Measurements from ENCODE around the gene MBD2.

The MBD2 gene

GRCh38 chr18:54191352-54191751 is 33.1 kb downstream of the MBD2 start:
- no peak overlapping the region for H3K27ac ChIP-seq (ENCODE audit: insufficient read depth in 1 of 2, low read depth in 1 of 2, low read length in 2 of 2, poor library complexity in 1 of 2, severe bottlenecking in 2 of 2)
- H3K4me3 ChIP-seq (ENCODE audit: control insufficient read depth in 1 of 7, extremely low read depth in 1 of 7, insufficient read depth in 4 of 7, low read depth in 2 of 7, low read length in 6 of 7), result no peak overlapping the region
- DNase-seq, result no peak
- no peaks in the 10 kb centered on the region for H3K27me3 ChIP-seq (replicated peaks in 2 of 5; ENCODE audit: control insufficient read depth in 4 of 5, insufficient read depth in 5 of 5, low read length in 4 of 5)
- ChIA-PET CTCF (interaction anchor here (0.7 kb wide), 1 partner anchor 10 kb away, joined by 3 read pairs; no protein-coding TSS in a partner anchor), POLR2A (no interaction called here)
- H3K9me3 ChIP-seq (ENCODE audit: control extremely low read depth in 1 of 5, control insufficient read depth in 4 of 5, insufficient read depth in 2 of 5, low read depth in 1 of 5, low read length in 4 of 5), result no peaks in the 10 kb centered on the region
- peaks cover 0 to 6% (median 2%) of the 10 kb centered on the region in 4 experiments for H3K4me1 ChIP-seq (ENCODE audit: control extremely low read depth in 1 of 4, control insufficient read depth in 4 of 4, insufficient read depth in 4 of 4, low read length in 3 of 4)
- H3K36me3 ChIP-seq (ENCODE audit: control insufficient read depth in 4 of 4, insufficient read depth in 4 of 4, low read length in 3 of 4), result peaks cover 0 to 15% (median 7%) of the 10 kb centered on the region in 4 experiments

GRCh38 chr18:54187372-54187771 is 37.1 kb downstream of the MBD2 start:
- POLR2A ChIA-PET, result no interaction called here

GRCh38 chr18:54184836-54185235 is 39.6 kb downstream of the MBD2 start:
- POLR2A ChIA-PET, result interaction anchor here (0.6 kb wide), 1 partner anchor 40 kb away, joined by 3 read pairs; no protein-coding TSS in a partner anchor
- Histone ChIP-seq H3K9me3 (ENCODE audit: control extremely low read depth in 1 of 5, control insufficient read depth in 4 of 5, insufficient read depth in 2 of 5, low read depth in 1 of 5, low read length in 4 of 5) (no peaks in the 10 kb centered on the region), H3K4me1 (ENCODE audit: control extremely low read depth in 1 of 4, control insufficient read depth in 4 of 4, insufficient read depth in 4 of 4, low read length in 3 of 4) (peaks cover 0 to 6% (median 2%) of the 10 kb centered on the region in 4 experiments), H3K27ac (ENCODE audit: insufficient read depth in 1 of 2, low read depth in 1 of 2, low read length in 2 of 2, poor library complexity in 1 of 2, severe bottlenecking in 2 of 2) (no peak overlapping the region), H3K27me3 (replicated peaks in 2 of 5; ENCODE audit: control insufficient read depth in 4 of 5, insufficient read depth in 5 of 5, low read length in 4 of 5) (no peaks in the 10 kb centered on the region), H3K36me3 (ENCODE audit: control insufficient read depth in 4 of 4, insufficient read depth in 4 of 4, low read length in 3 of 4) (peaks cover 5 to 22% (median 14%) of the 10 kb centered on the region in 4 experiments), H3K4me3 (ENCODE audit: control insufficient read depth in 1 of 7, extremely low read depth in 1 of 7, insufficient read depth in 4 of 7, low read depth in 2 of 7, low read length in 6 of 7) (no peak overlapping the region)
- DNase-seq, result no peak
- CTCF ChIA-PET, result no interaction called here

More at GRCh38 chr18:54187372-54187771, 37.1 kb downstream of the MBD2 start:
- H3K4me1 ChIP-seq (ENCODE audit: control extremely low read depth in 1 of 4, control insufficient read depth in 4 of 4, insufficient read depth in 4 of 4, low read length in 3 of 4), result peaks cover 0 to 6% (median 2%) of the 10 kb centered on the region in 4 experiments
- no peaks in the 10 kb centered on the region for H3K9me3 ChIP-seq (ENCODE audit: control extremely low read depth in 1 of 5, control insufficient read depth in 4 of 5, insufficient read depth in 2 of 5, low read depth in 1 of 5, low read length in 4 of 5)
- peaks cover 8 to 23% (median 12%) of the 10 kb centered on the region in 4 experiments for H3K36me3 ChIP-seq (ENCODE audit: control insufficient read depth in 4 of 4, insufficient read depth in 4 of 4, low read length in 3 of 4)
- CTCF ChIA-PET, result no interaction called here
- H3K27ac ChIP-seq (ENCODE audit: insufficient read depth in 1 of 2, low read depth in 1 of 2, low read length in 2 of 2, poor library complexity in 1 of 2, severe bottlenecking in 2 of 2), result no peak overlapping the region
- WGBS (ENCODE audit: insufficient coverage), result 96% methylated on average over 3 of the region's 3 CpGs
- no peaks in the 10 kb centered on the region for H3K27me3 ChIP-seq (replicated peaks in 2 of 5; ENCODE audit: control insufficient read depth in 4 of 5, insufficient read depth in 5 of 5, low read length in 4 of 5)
- H3K4me3 ChIP-seq (ENCODE audit: control insufficient read depth in 1 of 7, extremely low read depth in 1 of 7, insufficient read depth in 4 of 7, low read depth in 2 of 7, low read length in 6 of 7), result no peak overlapping the region
- DNase-seq, result no peak

GRCh38 chr18:54183390-54183789 is 41.1 kb downstream of the MBD2 start:
- 100% methylated on average over 1 of the region's 3 CpGs for WGBS (ENCODE audit: insufficient coverage)
- H3K9me3 ChIP-seq (ENCODE audit: control extremely low read depth in 1 of 5, control insufficient read depth in 4 of 5, insufficient read depth in 2 of 5, low read depth in 1 of 5, low read length in 4 of 5), result no peaks in the 10 kb centered on the region
- H3K4me3 ChIP-seq (ENCODE audit: control insufficient read depth in 1 of 7, extremely low read depth in 1 of 7, insufficient read depth in 4 of 7, low read depth in 2 of 7, low read length in 6 of 7), result no peak overlapping the region
- H3K36me3 ChIP-seq (ENCODE audit: control insufficient read depth in 4 of 4, insufficient read depth in 4 of 4, low read length in 3 of 4), result peaks cover 5 to 22% (median 14%) of the 10 kb centered on the region in 4 experiments
- peaks cover 0 to 6% (median 2%) of the 10 kb centered on the region in 4 experiments for H3K4me1 ChIP-seq (ENCODE audit: control extremely low read depth in 1 of 4, control insufficient read depth in 4 of 4, insufficient read depth in 4 of 4, low read length in 3 of 4)
- H3K27me3 ChIP-seq (replicated peaks in 2 of 5; ENCODE audit: control insufficient read depth in 4 of 5, insufficient read depth in 5 of 5, low read length in 4 of 5), result no peaks in the 10 kb centered on the region
- H3K27ac ChIP-seq (ENCODE audit: insufficient read depth in 1 of 2, low read depth in 1 of 2, low read length in 2 of 2, poor library complexity in 1 of 2, severe bottlenecking in 2 of 2), result no peak overlapping the region
- CTCF ChIA-PET, result interaction anchor here (1.0 kb wide), 1 partner anchor 8 kb away, joined by 3 read pairs; no protein-coding TSS in a partner anchor
- no peak for DNase-seq
- POLR2A ChIA-PET, result no interaction called here

GRCh38 chr18:54181856-54182602 is 42.4 kb downstream of the MBD2 start:
- H3K27me3 ChIP-seq (replicated peaks in 2 of 5; ENCODE audit: control insufficient read depth in 4 of 5, insufficient read depth in 5 of 5, low read length in 4 of 5), result no peaks in the 10 kb centered on the region
- no peaks in the 10 kb centered on the region for H3K9me3 ChIP-seq (ENCODE audit: control extremely low read depth in 1 of 5, control insufficient read depth in 4 of 5, insufficient read depth in 2 of 5, low read depth in 1 of 5, low read length in 4 of 5)
- ChIA-PET CTCF (interaction anchor here (0.7 kb wide), 1 partner anchor 9 kb away, joined by 3 read pairs; no protein-coding TSS in a partner anchor), POLR2A (no interaction called here)
- no peak overlapping the region for H3K27ac ChIP-seq (ENCODE audit: insufficient read depth in 1 of 2, low read depth in 1 of 2, low read length in 2 of 2, poor library complexity in 1 of 2, severe bottlenecking in 2 of 2)
- peak in 1 of 3 donors; percentile 4 for DNase-seq
- 100% methylated on average over 1 of the region's 1 CpG for WGBS (ENCODE audit: insufficient coverage)
- H3K4me3 ChIP-seq (ENCODE audit: control insufficient read depth in 1 of 7, extremely low read depth in 1 of 7, insufficient read depth in 4 of 7, low read depth in 2 of 7, low read length in 6 of 7), result no peak overlapping the region
- peaks cover 0 to 6% (median 2%) of the 10 kb centered on the region in 4 experiments for H3K4me1 ChIP-seq (ENCODE audit: control extremely low read depth in 1 of 4, control insufficient read depth in 4 of 4, insufficient read depth in 4 of 4, low read length in 3 of 4)
- peaks cover 4 to 12% (median 11%) of the 10 kb centered on the region in 4 experiments for H3K36me3 ChIP-seq (ENCODE audit: control insufficient read depth in 4 of 4, insufficient read depth in 4 of 4, low read length in 3 of 4)

- peaks cover 0 to 4% (median under 1%) of the 10 kb centered on the region in 4 experiments for H3K4me1 ChIP-seq (ENCODE audit: control extremely low read depth in 1 of 4, control insufficient read depth in 4 of 4, insufficient read depth in 4 of 4, low read length in 3 of 4)
- no peak overlapping the region for H3K27ac ChIP-seq (ENCODE audit: insufficient read depth in 1 of 2, low read depth in 1 of 2, low read length in 2 of 2, poor library complexity in 1 of 2, severe bottlenecking in 2 of 2)
- no peaks in the 10 kb centered on the region for H3K9me3 ChIP-seq (ENCODE audit: control extremely low read depth in 1 of 5, control insufficient read depth in 4 of 5, insufficient read depth in 2 of 5, low read depth in 1 of 5, low read length in 4 of 5)
- POLR2A ChIA-PET, result no interaction called here
- H3K27me3 ChIP-seq (replicated peaks in 2 of 5; ENCODE audit: control insufficient read depth in 4 of 5, insufficient read depth in 5 of 5, low read length in 4 of 5), result no peaks in the 10 kb centered on the region
- peaks cover 4 to 6% (median 6%) of the 10 kb centered on the region in 4 experiments for H3K36me3 ChIP-seq (ENCODE audit: control insufficient read depth in 4 of 4, insufficient read depth in 4 of 4, low read length in 3 of 4)
- peak; percentile 3 to 19 (median 6) for DNase-seq
- CTCF ChIA-PET, result interaction anchor here (1.2 to 1.6 kb wide), 3 partner anchors 44 to 166 kb away, joined by 3 to 4 read pairs (median 3); no protein-coding TSS in a partner anchor
- WGBS (ENCODE audit: insufficient coverage), result 33% methylated on average over 1 of the region's 1 CpG
- H3K4me3 ChIP-seq (ENCODE audit: control insufficient read depth in 1 of 7, extremely low read depth in 1 of 7, insufficient read depth in 4 of 7, low read depth in 2 of 7, low read length in 6 of 7), result no peak overlapping the region
Measured at GRCh38 chr18:54173980-54174630, 50.4 kb downstream of the MBD2 start.

GRCh38 chr18:54173250-54173649 is 51.2 kb downstream of the MBD2 start:
- Histone ChIP-seq H3K4me3 (ENCODE audit: control insufficient read depth in 1 of 7, extremely low read depth in 1 of 7, insufficient read depth in 4 of 7, low read depth in 2 of 7, low read length in 6 of 7) (no peak overlapping the region), H3K27ac (ENCODE audit: insufficient read depth in 1 of 2, low read depth in 1 of 2, low read length in 2 of 2, poor library complexity in 1 of 2, severe bottlenecking in 2 of 2) (no peak overlapping the region), H3K9me3 (ENCODE audit: control extremely low read depth in 1 of 5, control insufficient read depth in 4 of 5, insufficient read depth in 2 of 5, low read depth in 1 of 5, low read length in 4 of 5) (no peaks in the 10 kb centered on the region), H3K4me1 (ENCODE audit: control extremely low read depth in 1 of 4, control insufficient read depth in 4 of 4, insufficient read depth in 4 of 4, low read length in 3 of 4) (peaks cover 0 to 4% (median under 1%) of the 10 kb centered on the region in 4 experiments), H3K27me3 (replicated peaks in 2 of 5; ENCODE audit: control insufficient read depth in 4 of 5, insufficient read depth in 5 of 5, low read length in 4 of 5) (no peaks in the 10 kb centered on the region), H3K36me3 (ENCODE audit: control insufficient read depth in 4 of 4, insufficient read depth in 4 of 4, low read length in 3 of 4) (peaks cover 4 to 8% (median 6%) of the 10 kb centered on the region in 4 experiments)
- ChIA-PET CTCF (interaction anchor here (1.2 kb wide), 1 partner anchor 105 kb away, joined by 4 read pairs; no protein-coding TSS in a partner anchor), POLR2A (no interaction called here)
- DNase-seq, result no peak
- 100% methylated on average over 1 of the region's 2 CpGs for WGBS (ENCODE audit: insufficient coverage)

All from common myeloid progenitor, CD34-positive (primary cell).